Eye (tissue), 1 donor: ENCODE data around the gene ADGRL2.

ENCODE experiments used
- DNase-seq: peaks from one replicate; pipeline ENCODE4 v3.0.0-alpha.2; 2015

ADGRL2 gene

GRCh38 chr1:81806432-81806770 is 5.7 kb downstream of the ADGRL2 start:
- no peak for DNase-seq

- DNase-seq = peak; percentile 60
Observed at GRCh38 chr1:81808760-81809159, 8.0 kb downstream of the ADGRL2 start.

GRCh38 chr1:81809808-81810207 is 9.1 kb downstream of the ADGRL2 start:
- DNase-seq = no peak

DNA sequence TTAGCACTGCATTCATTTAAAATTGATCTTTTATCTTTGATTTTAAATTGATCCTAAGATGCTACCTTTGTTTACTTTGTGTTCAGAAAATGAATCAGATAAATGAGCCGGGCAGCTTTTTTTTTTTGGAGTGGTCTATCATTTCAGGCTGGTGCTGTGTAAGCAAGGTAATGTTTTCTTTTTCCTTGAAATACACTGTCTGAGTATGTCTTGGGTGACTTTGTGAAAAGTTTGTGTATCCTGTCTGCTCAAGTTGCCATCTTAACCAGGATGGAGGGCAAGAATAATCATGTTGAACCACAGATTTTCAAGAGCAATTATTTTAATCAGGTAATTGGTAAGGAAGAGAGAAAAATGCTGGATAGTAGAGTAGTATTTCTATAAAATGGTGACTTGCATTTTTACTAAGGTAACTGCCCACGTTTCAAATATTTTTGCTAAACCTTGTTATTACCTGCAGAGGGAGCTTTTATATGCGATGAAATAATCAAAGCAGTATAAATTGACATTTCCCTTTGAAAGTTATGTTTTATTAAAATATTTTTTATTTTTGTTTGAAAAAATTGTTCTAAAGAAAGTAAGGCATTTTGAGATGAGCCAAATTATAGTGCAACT is 11.1 kb downstream of the ADGRL2 start:
- no peak for DNase-seq

GRCh38 chr1:81812712-81813111 is 12.0 kb downstream of the ADGRL2 start:
- no peak for DNase-seq

DNA sequence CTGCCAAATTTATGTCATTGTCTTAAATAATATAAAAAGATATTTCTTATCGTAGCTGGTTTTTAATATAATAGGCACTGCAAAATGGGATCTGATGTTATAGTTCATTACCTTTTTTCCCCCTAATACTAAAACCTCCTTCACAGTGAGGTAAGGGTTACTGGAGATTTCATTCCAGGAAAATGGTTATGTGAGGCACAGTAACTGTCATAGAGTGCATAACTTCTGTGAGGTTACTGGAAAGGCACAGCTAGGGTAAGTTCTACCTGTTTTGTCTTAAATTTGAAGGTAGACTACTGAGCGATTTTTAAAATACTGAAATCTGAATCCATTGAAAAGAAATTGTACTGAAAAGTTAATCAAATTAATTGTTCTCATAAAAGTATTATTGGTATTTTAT is 13.0 kb downstream of the ADGRL2 start:
- DNase-seq = no peak

DNA sequence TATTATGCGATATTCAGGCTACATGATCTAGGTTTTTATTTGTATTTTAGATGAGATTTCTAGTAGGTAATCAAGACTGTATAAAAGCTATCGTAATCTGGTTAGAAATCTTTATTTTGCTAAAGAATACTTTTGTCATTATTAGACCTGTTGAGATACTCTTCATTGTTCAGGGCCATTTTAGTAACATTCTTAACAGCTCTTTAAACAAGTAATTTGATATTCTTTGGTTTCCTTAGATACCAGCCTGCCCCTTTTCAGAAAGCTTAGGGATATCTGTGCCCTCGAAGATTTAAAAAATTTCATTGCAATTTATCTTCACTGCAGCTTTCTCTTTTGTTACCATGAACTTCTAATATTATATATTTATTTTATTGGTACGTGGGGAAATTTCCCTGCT is 18.9 kb downstream of the ADGRL2 start:
- DNase-seq = no peak

DNA sequence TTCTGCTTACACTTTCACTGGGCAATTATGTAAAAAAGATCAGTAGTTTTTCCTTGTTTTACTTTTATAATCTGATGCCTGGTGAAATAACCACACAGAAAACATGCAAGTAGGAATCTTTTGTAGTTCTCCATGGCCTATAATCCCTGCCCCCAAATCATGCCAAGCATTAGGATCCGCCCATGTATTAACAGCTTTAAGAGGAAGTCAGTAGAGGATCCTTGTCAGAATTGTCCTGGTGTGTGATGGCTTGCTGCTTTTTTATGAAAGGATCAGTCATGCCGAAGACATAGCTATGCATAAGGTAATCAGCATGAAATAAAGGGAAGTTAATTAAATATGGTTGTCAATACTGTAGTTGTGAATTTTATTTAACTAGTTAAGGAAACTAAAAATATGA is 20.0 kb downstream of the ADGRL2 start:
- DNase-seq = no peak

- no peak for DNase-seq
Observed at GRCh38 chr1:81823082-81823481, 22.3 kb downstream of the ADGRL2 start.

GRCh38 chr1:81824759-81825158 is 24.0 kb downstream of the ADGRL2 start:
- DNase-seq = no peak

DNA sequence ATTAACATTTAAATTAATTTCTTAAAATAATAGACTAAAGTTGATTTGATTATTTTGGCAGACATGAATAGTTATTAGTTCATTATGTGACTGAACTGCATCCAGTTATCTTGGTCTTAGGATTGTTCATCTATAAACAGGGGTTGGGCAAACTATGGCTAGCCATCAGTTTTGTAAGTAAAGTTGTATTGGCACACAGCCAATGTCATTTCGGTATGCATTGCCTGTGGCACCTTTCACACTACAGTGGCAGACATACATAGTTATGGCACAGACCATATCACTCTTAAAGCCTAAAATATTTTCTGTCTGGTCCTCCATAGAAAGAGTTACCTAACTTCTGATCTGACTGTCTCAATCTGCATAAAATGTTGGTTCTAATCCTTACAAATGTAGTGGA is 27.2 kb downstream of the ADGRL2 start:
- no peak for DNase-seq

- DNase-seq = no peak
Observed at GRCh38 chr1:81832573-81832972, 31.8 kb downstream of the ADGRL2 start.

DNA sequence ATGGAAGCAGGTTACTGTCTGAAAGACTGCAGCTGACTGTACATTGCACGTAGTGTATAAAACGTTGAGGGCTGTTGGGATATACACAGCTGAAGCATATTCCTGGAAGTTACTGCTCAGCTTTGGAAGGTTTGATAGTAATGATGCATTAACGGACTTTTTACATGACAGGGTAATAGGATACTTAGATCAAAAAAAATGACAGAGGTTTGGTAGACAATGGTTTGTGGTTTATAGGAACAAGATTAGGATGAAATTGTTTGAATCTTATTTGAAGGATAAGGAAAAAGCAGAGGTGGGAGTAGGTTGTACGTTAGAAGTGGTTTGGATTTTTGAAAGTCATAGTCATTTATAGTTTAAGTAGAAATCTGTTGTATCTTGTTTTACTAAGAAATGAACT is 33.0 kb downstream of the ADGRL2 start:
- no peak for DNase-seq

DNA sequence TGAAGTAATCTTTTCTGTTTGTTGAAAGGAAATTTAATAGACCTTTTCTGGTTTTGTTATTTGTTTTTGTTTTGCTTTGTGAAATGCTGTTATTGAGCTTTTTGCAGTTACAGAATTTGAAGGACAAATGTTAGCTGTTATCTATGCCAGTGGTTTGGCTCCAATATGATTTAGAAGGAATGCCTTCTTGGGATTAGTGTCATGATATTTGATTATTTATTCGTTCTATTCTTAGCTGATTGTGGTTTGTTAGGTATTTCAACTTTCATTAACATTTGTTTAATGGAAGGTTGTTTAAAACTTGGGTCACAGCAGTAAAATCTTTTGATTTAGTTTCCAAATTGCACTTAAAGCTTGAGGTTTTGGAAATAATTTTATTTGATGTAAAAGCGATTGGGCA is 33.5 kb downstream of the ADGRL2 start:
- no peak for DNase-seq

- DNase-seq = peak; percentile 62
Observed at GRCh38 chr1:81834921-81835698, 34.4 kb downstream of the ADGRL2 start.

- no peak for DNase-seq
Observed at GRCh38 chr1:81836007-81836626, 35.4 kb downstream of the ADGRL2 start.

DNA sequence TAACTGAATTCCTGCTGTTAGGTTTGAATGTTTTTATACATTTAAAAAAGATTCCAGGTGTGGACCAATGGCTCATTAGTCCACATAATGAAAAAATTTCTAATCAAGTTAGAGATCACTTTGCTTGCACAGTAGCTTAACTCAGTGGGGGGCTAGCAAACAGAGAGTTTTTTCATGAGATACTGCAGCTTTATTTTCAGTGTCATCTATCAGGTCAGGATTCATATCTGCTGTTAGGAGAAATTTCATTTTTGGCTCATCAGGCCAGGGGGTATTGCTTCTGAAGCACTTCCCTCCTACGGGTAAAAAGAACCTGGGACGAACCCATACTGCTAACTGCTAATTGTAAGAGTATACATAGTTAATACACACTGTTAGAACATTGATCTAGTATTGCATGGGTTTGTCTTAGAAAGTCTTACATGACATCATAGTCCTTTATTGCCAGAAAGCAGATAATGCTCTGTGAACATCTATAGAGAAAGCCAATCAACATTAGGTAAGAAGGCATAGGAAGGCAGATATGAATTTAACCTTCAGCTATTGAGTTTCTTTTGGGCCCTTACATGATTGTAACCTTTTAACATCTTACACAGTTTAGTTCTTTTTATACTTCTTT is 38.0 kb downstream of the ADGRL2 start:
- no peak for DNase-seq

- no peak for DNase-seq
Observed at GRCh38 chr1:81840805-81841204, 40.1 kb downstream of the ADGRL2 start.

DNA sequence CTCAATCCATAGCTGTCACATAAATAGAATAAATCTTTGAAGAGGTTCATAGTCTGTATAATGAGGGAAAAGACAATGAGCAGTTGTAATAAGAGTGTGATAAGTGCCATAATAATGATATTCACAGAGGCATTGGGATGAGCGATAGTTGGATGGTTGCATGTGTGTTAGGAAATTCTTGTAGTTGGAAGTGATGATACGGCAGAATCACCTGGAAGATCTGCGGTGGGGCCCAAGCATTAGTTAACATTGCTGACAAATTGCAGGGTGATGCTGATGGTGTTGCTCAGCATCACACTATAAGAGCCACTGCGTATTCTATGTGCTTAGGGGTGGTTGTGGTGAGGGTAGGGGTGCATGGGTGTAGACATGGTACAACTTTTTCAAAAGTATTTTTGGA is 41.1 kb downstream of the ADGRL2 start:
- no peak for DNase-seq

- DNase-seq = no peak
Observed at GRCh38 chr1:81844477-81844876, 43.7 kb downstream of the ADGRL2 start.

GRCh38 chr1:81846630-81847029 is 45.9 kb downstream of the ADGRL2 start:
- no peak for DNase-seq

DNA sequence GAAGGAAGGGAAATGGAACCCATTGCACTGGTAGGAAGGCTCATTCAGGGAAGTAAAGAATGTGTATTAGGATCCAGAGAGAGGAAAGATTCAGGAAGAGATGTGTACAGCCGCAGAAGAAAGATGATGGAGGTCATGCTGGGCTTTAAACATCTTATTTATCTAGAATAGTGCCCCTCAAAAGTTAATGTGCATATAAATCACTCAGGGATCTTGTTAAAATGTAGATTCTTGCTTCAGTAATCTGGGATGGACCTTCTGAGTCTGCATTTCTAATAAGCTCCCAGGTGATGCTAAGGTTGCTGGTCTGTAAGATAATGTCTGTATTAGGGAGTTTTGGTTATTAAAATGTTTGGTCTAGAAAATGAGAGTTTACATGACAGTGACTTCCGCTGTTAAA is 46.3 kb downstream of the ADGRL2 start:
- DNase-seq = no peak

DNA sequence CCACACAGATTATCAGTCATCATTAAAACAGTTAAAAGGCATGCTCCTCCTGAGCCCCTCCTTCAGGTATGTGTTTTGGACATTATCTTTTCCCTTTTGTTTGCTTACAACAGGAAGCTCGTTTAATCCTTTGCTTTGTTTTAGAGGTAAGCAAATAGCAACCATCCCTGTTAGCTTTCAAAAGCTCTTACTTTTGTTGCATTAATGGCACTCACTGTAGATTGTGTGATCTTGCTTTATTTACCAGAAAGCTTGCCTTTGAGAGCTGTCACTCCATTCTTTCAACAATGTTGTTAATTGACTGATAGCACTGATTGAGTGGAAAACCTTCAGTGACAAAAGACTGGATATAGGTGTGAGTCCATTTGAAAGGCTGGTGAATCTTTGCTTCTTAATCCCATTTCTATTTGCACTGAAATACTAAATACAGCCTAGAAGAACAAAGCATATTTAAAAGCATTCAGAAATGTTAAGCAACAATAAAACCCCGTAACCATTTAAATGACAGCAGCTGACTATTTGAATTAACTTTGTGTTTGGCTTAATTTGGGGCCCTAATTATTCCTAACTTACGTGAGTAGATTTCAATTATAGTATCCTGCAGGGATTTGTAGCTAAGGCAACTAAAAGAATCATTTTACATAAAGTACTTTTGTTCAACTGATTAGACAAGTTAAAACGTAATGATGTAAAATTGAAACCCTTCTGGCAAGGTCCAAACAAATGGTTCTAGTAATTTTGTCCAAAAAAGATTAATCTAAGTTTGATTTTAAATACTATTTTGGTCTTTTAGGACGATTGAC is 48.3 kb downstream of the ADGRL2 start:
- no peak for DNase-seq
